Keratinocyte (primary cell): Measurements from ENCODE around the gene CRIM1. TPM values are rescaled to one million over a fixed set of nuclear protein-coding genes. Genes with fewer than 3 reads are reported as not detected.

Experiments used
- DNase-seq: peaks from one replicate; pipeline ENCODE4 v3.0.0-alpha.2; 2011; ENCODE audit warnings: low read depth, missing footprints, low spot score
- FAIRE-seq: peaks from 2 replicates; lab custom pipeline; 2011; peaks lifted over from hg19 to GRCh38; lab: Jason Lieb, UNC
- H2AFZ ChIP-seq: 2 replicates; pipeline ENCODE4 v1.6.0; 2012; ENCODE audit warnings: low read length, control low read depth, inconsistent platforms; ENCODE audit not compliant: control insufficient read depth
- H3K27ac ChIP-seq: 2 replicates; pipeline ENCODE4 v1.5.1; 2011; ENCODE audit warnings: low read length; ENCODE audit not compliant: control insufficient read depth, insufficient read depth
- H3K27me3 ChIP-seq: 3 replicates; pipeline ENCODE4 v1.6.0; 2011; ENCODE audit warnings: low read length; ENCODE audit not compliant: control insufficient read depth, insufficient read depth; ENCODE audit errors: extremely low read depth
- H3K36me3 ChIP-seq, 2 experiments: 2 replicates in 1 of 2; 3 replicates in 1 of 2; pipeline ENCODE4 v1.5.1; 2011; ENCODE audit warnings: low read length in 2 of 2, mild to moderate bottlenecking in 1 of 2; ENCODE audit not compliant: control insufficient read depth in 2 of 2, insufficient read depth in 2 of 2; ENCODE audit errors: extremely low read depth in 1 of 2
- H3K4me1 ChIP-seq: 3 replicates; pipeline ENCODE4 v1.5.1; 2011; ENCODE audit warnings: low read length; ENCODE audit not compliant: control insufficient read depth, insufficient read depth; ENCODE audit errors: extremely low read depth
- H3K4me2 ChIP-seq: 3 replicates; pipeline ENCODE4 v1.6.0; 2011; ENCODE audit warnings: low read depth, low read length; ENCODE audit not compliant: control insufficient read depth, insufficient read depth; ENCODE audit errors: extremely low read depth
- H3K4me3 ChIP-seq, 3 experiments: fragments of 200-600 bp in 1 of 3; sonication (generic) in 1 of 3; 2 replicates in 2 of 3; 3 replicates in 1 of 3; pipeline ENCODE4 v1.5.1; 2011 to 2016; ENCODE audit warnings: low read length in 3 of 3, mild to moderate bottlenecking in 3 of 3, control low read depth in 2 of 3, inconsistent platforms in 1 of 3, low read depth in 1 of 3, mixed read lengths in 1 of 3, mixed run types in 1 of 3, moderate library complexity in 1 of 3; ENCODE audit not compliant: control insufficient read depth in 2 of 3, insufficient read depth in 2 of 3; ENCODE audit errors: extremely low read depth in 1 of 3
- H3K79me2 ChIP-seq: 2 replicates; pipeline ENCODE4 v1.6.0; 2012; ENCODE audit warnings: low read length; ENCODE audit not compliant: control insufficient read depth, insufficient read depth
- H3K9ac ChIP-seq: 3 replicates; pipeline ENCODE4 v1.6.0; 2011; ENCODE audit warnings: low read length; ENCODE audit not compliant: control insufficient read depth, insufficient read depth; ENCODE audit errors: extremely low read depth
- H3K9me1 ChIP-seq: 3 replicates; pipeline ENCODE4 v1.6.0; 2011; ENCODE audit warnings: low read length; ENCODE audit not compliant: control insufficient read depth, insufficient read depth; ENCODE audit errors: extremely low read depth
- H3K9me3 ChIP-seq: 2 replicates; pipeline ENCODE4 v1.5.1; 2012; ENCODE audit warnings: low read depth, low read length; ENCODE audit not compliant: control insufficient read depth
- H4K20me1 ChIP-seq: 3 replicates; pipeline ENCODE4 v1.6.0; 2011; ENCODE audit warnings: low read length; ENCODE audit not compliant: control insufficient read depth, insufficient read depth; ENCODE audit errors: extremely low read depth
- EZH2 ChIP-seq: IDR thresholded peaks from one replicate; pipeline ENCODE4 v1.6.1; 2012; ENCODE audit warnings: inconsistent platforms, mild to moderate bottlenecking, low read length, moderate library complexity
- dilution Hi-C: fragments of 300-500 bp; cut with MboI; formaldehyde crosslinking; loops from one replicate; pipeline ENCODE4 v1.7.0; 2020; ENCODE audit warnings: low sequenced_read_pairs; ENCODE audit not compliant: extremely low pct_ligation_motif_present
- polyA plus RNA-seq, 5 experiments: library from polyadenylated mRNA; depleted of rRNA in 3 of 5; stranded (reverse) in 3 of 5; stranded (forward) in 1 of 5; unstranded in 1 of 5; fragments of >200 nt; gene quantifications; 1 replicate in 1 of 5; 2 replicates in 3 of 5; 3 replicates in 1 of 5; pipeline versions ENCODE4 v1.2.1 to v1.2.3, GENCODE V29; 2011 to 2012; ENCODE audit warnings: missing spikeins in 2 of 5, low read depth in 1 of 5, low replicate concordance in 1 of 5
- TF ChIP-seq, protein P1 (sequence below), 3 experiments: IDR thresholded peaks in 1 of 3; conservative IDR thresholded peaks in 1 of 3; optimal IDR thresholded peaks in 1 of 3; 2 replicates in 2 of 3; 3 replicates in 1 of 3; pipeline versions ENCODE3 to v1.5.1; 2011; ENCODE audit warnings: low read length in 3 of 3, mild to moderate bottlenecking in 3 of 3, moderate library complexity in 2 of 3, control low read depth in 1 of 3, inconsistent platforms in 1 of 3; ENCODE audit not compliant: insufficient read depth in 2 of 3; ENCODE audit errors: extremely low read depth in 1 of 3

Gene CRIM1
- polyA plus RNA-seq, 1 donor (not counting 4 experiments of a cell fraction or from before 2014, with no cell fraction given) = 98.3 TPM

- no peak overlapping the region for H3K4me3 ChIP-seq
- dilution Hi-C loops = no loop called here
- no peaks in the 10 kb centered on the region for H3K9me3 ChIP-seq
- no peak overlapping the region for H3K27ac ChIP-seq
- peak overlapping the region; percentile 67 for H3K4me2 ChIP-seq
- peaks cover 88% of the 10 kb centered on the region for H3K79me2 ChIP-seq
- H3K36me3 ChIP-seq = no peaks in the 10 kb centered on the region
- TF ChIP-seq, protein P1, sequence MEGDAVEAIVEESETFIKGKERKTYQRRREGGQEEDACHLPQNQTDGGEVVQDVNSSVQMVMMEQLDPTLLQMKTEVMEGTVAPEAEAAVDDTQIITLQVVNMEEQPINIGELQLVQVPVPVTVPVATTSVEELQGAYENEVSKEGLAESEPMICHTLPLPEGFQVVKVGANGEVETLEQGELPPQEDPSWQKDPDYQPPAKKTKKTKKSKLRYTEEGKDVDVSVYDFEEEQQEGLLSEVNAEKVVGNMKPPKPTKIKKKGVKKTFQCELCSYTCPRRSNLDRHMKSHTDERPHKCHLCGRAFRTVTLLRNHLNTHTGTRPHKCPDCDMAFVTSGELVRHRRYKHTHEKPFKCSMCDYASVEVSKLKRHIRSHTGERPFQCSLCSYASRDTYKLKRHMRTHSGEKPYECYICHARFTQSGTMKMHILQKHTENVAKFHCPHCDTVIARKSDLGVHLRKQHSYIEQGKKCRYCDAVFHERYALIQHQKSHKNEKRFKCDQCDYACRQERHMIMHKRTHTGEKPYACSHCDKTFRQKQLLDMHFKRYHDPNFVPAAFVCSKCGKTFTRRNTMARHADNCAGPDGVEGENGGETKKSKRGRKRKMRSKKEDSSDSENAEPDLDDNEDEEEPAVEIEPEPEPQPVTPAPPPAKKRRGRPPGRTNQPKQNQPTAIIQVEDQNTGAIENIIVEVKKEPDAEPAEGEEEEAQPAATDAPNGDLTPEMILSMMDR (optimal IDR thresholded peaks at IDR 0.05 in 1 of 3, IDR thresholded peaks at IDR 0.05 in 1 of 3, conservative IDR thresholded peaks at IDR 0.05 in 1 of 3; ENCODE audit: extremely low read depth in 1 of 3, insufficient read depth in 2 of 3, low read length in 3 of 3) = no peak
- no peak for TF ChIP-seq EZH2
- H3K9ac ChIP-seq = no peak overlapping the region
- H2AFZ ChIP-seq = no peak overlapping the region
- peaks cover 94% of the 10 kb centered on the region for H3K4me1 ChIP-seq
- FAIRE-seq (peak; percentile 34), DNase-seq (no peak)
- H3K27me3 ChIP-seq = no peaks in the 10 kb centered on the region
- H3K9me1 ChIP-seq = no peaks in the 10 kb centered on the region
- H4K20me1 ChIP-seq = no peaks in the 10 kb centered on the region
These were observed 19.0 kb downstream of the CRIM1 start for GRCh38 chr2:36374585-36374984.

DNA sequence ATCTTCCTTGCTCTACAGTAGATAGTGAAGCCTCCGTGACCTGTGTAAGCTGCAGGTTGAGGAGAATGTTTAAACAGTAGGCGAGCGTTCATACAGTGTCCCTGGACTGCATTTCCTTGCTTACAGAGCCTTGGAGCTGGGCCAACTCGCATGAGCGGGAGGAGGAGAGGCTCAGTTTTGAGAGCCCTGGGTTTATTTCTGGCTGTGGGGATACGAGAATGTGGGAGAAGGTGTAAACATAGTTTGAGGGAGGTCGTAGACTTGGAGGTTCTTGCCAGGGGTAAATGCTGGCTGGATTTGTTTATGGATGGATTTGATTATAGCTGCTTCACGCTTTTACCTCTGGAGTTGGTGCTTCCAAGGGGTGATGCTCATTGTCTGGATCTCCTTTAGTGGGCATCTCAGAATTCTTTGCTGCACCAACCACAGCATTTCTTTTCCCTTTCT is 20.8 kb downstream of the CRIM1 start:
- peaks cover 4 to 6% of the 10 kb centered on the region in 2 experiments for H3K36me3 ChIP-seq
- dilution Hi-C loops = no loop called here
- no peak for DNase-seq
- H3K4me2 ChIP-seq = peak overlapping the region; percentile 71
- H2AFZ ChIP-seq = no peak overlapping the region
- peak overlapping the region; percentile 0 for H3K9ac ChIP-seq
- H3K9me3 ChIP-seq = no peaks in the 10 kb centered on the region
- H3K27ac ChIP-seq = peak overlapping the region; percentile 73
- H3K9me1 ChIP-seq = peaks cover 2% of the 10 kb centered on the region
- no peak overlapping the region for H3K4me3 ChIP-seq
- peaks cover 81% of the 10 kb centered on the region for H3K4me1 ChIP-seq
- FAIRE-seq = peak; percentile 76
- H3K79me2 ChIP-seq = peaks cover 86% of the 10 kb centered on the region
- no peak for TF ChIP-seq EZH2
- TF ChIP-seq, protein P1 (optimal IDR thresholded peaks at IDR 0.05 in 1 of 3, IDR thresholded peaks at IDR 0.05 in 1 of 3, conservative IDR thresholded peaks at IDR 0.05 in 1 of 3; ENCODE audit: extremely low read depth in 1 of 3, insufficient read depth in 2 of 3, low read length in 3 of 3) = no peak
- H3K27me3 ChIP-seq = no peaks in the 10 kb centered on the region
- H4K20me1 ChIP-seq = no peaks in the 10 kb centered on the region
